GM21717 (cell line): ENCODE measurements around the gene CALY.

Experiments
- ATAC-seq: cut with Tn5 transposase; IDR thresholded peaks from one replicate; pipeline ENCODE4 v1.9.1; 2021; ENCODE audit warnings: mild to moderate bottlenecking, moderate library complexity; ENCODE audit not compliant: unreplicated experiment

CALY gene

GRCh38 chr10:133353202-133353959, 16.7 kb upstream of the CALY start:
- ATAC-seq = no peak

- ATAC-seq = no peak
These were observed 15.0 kb upstream of the CALY start for GRCh38 chr10:133351408-133352318.

GRCh38 chr10:133350950-133351329, 14.2 kb upstream of the CALY start:
- no peak for ATAC-seq

GRCh38 chr10:133350283-133350949, 13.7 kb upstream of the CALY start:
- ATAC-seq = no peak

- no peak for ATAC-seq
These were observed 12.9 kb upstream of the CALY start for GRCh38 chr10:133349577-133350011.

- ATAC-seq = no peak
These were observed 12.5 kb upstream of the CALY start for GRCh38 chr10:133349160-133349568.

- ATAC-seq = no peak
These were observed 11.2 kb upstream of the CALY start for GRCh38 chr10:133347710-133348517.

- no peak for ATAC-seq
These were observed 9.7 kb upstream of the CALY start for GRCh38 chr10:133346413-133346812.

GRCh38 chr10:133344236-133344635, 7.5 kb upstream of the CALY start:
- ATAC-seq = no peak

- ATAC-seq = no peak
These were observed 6.9 kb upstream of the CALY start for GRCh38 chr10:133343558-133343957.

- no peak for ATAC-seq
These were observed 6.2 kb upstream of the CALY start for GRCh38 chr10:133342942-133343341.

- ATAC-seq = no peak
These were observed 5.3 kb upstream of the CALY start for GRCh38 chr10:133341983-133342382.

GRCh38 chr10:133339708-133340380, 3.1 kb upstream of the CALY start:
- ATAC-seq = no peak

GRCh38 chr10:133338080-133339071, 1.7 kb upstream of the CALY start:
- no peak for ATAC-seq

- no peak for ATAC-seq
These were observed 652 bp upstream of the CALY start for GRCh38 chr10:133337370-133337725.

GRCh38 chr10:133336118-133336576, 549 bp downstream of the CALY start:
- ATAC-seq = no peak

GRCh38 chr10:133335246-133336117, 1.2 kb downstream of the CALY start:
- no peak for ATAC-seq
